Activated CD4-positive, alpha-beta T cell treated with anti-CD3 and anti-CD28 coated beads for 1 hour (primary cell): Measurements from ENCODE around the gene NFKBIE.

ENCODE experiments used
- DNase-seq: peaks from one replicate; pipeline ENCODE4 v3.0.0-alpha.2; 2020

The NFKBIE gene

DNA sequence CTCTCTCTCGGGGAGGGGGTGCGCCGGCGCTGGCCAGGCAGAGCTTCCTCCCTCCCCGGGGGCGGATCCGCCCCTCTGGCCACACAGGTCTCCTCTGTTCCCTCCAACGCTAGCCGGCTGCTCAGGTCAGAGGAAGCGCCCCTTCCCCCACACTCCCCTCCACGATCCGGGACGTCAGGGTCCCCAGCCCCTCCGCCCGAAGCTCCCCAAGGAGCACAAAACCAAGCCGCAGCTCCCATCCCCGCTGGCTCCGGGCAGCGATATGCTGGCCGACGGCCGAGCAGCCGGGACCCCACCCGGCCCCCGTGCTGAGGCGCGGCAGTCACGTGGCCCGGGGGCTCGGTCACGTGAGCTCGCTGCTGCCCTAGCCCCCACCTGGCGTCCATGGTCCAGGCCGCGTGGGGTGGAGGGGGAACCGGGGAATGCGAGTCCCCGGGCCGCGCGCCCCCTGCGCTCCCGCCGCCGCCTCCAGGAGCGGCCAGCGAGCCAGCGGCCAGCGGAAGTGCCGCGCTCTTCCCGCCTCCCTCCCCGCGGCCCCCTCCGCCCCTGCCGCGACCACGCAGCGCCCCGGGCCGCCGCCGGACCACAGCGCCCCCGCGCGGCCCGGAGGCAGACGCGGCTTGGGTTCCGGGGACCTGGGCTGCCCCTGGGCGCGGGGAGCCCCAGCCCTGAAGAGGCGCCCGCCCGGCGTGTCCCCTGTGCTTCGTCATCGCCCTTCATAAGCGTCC, 8.2 kb downstream of the NFKBIE start, which contains the start of gene SLC35B2:
TSS of gene SLC35B2 (minus strand) at position 504 of the 728 bp plus-strand sequence. CDS start at position 386, 118 bp downstream.
- peak; percentile 53 for DNase-seq

DNA sequence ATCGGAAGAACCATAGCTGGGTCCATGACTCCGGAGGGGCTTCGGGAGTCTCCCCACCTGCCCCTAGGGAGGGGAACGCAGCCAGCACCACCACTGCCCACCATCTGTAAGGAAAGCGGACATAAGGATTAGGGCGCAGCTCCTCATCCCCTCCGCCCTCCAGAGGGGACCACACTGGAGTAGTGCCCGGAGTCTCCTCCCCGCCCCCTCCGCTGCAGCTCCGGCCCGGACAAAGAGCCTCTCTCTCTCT, 8.7 kb downstream of the NFKBIE start:
- no peak for DNase-seq

DNA sequence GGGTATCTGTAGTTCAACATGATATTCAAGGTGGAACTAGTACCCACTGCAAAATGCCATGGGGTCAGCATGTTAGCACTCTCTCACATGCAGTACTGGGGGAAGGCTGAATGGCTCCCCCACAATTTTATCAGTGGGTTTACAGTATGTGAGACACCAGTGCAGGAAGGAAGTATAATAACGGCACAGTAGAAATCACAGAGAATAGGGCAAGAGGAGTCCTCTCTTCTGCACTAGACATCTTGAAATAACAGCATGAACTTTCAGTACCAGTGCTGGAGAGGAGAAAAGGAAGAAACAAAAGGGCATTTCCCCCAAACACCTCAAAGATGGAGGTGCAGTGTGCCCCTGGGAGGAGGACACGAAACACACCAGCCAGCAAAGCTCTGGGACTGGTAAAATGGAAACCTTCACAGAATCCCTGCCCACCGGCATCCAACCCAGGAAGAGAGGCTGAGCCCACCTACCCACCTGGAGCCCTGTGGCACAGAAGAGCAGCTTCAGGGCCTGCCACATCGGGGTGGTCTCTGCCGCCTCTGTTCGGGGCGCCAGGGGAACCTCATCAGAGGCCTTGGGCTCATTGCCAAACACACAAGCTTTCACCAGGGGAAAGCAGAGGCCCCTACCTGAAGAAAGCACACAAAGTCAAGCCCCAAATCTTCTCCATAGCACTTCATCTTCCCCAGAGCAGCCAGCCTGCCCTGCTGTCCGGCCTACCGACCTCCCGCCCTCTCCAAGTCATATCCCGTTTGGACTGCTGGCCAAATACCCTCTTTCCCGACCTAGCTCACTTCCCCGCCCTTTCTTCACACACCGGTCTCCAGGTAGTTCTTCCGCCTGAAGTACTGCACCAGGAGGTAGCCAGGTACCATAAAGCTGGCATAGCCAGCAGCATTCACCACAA, 9.2 kb downstream of the NFKBIE start:
- DNase-seq, result no peak

DNA sequence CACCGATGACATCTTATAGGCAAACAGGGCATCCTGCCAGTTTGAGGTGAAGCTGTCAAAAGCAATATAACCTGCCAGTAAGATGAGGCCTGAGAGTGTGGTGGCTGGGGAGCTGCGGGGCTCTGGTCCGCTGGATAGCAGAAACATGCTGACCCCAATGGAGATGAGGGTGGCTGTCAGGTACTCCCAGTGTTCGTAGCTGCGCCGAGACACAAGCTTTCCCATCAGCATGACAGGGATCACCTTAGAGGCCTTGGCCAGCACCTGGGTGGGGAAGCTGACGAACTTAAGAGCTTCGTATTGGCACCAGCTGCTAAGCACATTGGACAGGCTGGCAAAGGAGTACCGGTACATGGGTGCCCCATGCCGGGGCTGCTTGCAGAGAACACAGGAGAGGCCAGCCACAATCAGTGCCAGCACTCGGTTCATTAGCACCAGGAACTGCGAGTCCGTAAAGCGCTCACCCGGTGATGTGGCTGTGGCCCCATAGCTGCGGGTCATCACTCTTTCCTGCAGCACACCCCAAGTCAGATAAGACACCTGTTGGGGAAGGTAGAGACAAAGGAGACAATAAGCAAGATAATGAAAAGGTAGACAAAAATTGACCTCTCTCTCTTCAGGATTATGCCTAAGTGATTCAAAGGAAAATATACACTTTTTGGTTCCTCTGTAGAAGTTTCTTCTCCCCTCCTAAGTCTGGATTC, 10.1 kb downstream of the NFKBIE start:
- no peak for DNase-seq

DNA sequence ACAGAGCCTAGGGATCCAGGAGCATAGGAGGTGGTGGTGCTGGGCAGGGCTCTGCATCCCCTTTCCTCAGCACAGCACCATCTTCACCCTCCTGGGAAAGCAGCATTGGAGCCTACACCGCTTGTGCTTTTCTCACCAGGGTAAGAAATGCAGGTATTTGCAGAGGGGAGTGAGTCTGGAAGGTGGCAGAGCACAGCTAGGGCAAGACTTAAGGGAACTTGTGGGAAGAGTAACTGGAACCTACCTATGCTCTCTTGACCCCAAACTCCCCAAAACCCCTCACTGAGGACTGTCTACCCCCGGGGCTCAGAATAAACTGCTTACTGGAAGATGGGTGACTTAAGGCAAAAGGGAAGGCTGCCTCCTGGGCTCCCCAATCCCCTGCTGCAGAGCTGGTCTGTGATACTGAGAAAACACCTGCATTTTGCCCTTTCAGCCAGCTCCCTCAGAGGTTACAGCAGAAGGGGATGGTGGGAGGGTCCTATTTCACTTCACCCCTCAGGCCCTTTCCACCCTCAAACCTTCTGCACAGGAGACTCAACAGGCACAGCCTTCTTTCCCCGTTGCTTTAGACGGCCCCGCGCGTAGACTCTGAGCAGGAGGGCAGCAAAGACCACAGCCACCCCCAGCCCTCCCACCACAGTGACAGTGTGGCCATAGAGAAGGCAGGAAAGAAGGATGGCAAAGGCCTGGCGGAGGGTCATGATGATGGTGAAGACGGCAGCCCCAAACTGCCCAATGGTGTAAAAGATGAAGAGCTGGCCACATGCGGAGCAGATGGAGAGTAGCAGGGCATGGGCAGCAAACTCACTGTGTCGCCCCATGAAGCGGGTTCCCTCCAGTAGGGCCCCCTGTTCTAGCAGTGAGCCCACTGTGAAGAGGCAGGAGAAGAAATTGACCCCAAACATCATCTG, 10.9 kb downstream of the NFKBIE start:
- no peak for DNase-seq

DNA sequence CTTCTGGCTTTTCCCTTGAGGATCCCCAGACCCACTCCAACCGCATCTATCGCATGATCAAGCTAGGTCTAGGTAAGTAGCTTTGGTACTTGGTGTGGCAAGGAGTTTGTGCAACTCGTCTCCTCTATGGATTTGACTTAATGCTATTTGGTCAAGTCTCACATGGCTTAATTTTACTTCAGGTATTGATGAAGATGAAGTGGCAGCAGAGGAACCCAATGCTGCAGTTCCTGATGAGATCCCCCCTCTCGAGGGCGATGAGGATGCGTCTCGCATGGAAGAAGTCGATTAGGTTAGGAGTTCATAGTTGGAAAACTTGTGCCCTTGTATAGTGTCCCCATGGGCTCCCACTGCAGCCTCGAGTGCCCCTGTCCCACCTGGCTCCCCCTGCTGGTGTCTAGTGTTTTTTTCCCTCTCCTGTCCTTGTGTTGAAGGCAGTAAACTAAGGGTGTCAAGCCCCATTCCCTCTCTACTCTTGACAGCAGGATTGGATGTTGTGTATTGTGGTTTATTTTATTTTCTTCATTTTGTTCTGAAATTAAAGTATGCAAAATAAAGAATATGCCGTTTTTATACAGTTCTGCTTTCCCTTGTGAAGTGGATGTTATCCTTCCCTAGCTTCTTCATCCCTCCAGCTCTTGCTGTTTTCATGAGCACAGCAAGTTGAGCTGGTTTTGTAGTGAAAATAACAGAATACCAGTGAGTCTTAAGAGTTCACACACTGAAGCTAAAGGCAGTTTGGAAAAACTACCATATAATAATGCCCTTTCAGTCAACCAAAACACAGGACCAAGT, 11.8 kb downstream of the NFKBIE start:
- no peak for DNase-seq

DNA sequence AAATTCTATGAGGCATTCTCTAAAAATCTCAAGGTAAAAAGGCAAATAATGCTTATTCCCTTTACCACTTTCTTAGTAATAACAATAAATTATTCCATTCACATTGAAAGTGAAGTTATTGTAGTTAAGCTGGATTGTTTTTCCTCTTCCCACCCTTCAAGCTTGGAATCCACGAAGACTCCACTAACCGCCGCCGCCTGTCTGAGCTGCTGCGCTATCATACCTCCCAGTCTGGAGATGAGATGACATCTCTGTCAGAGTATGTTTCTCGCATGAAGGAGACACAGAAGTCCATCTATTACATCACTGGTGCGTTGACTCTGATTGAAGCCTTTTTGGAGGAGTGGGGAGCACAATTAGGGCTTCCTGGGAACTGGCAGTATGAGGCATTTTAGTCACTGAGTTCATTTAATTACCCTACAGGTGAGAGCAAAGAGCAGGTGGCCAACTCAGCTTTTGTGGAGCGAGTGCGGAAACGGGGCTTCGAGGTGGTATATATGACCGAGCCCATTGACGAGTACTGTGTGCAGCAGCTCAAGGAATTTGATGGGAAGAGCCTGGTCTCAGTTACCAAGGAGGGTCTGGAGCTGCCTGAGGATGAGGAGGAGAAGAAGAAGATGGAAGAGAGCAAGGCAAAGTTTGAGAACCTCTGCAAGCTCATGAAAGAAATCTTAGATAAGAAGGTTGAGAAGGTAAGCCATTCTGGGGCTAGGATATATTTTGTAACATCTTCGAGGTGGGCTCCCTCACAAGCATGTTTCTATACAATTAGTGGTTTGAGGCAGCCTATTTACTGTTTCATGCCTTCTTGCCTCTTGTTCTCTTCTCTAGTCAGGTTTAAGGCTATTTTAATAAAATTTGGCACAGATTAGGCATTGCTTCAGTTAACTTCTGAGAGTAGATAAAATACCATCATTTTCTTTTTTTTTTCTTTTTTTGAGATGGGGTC, 13.5 kb downstream of the NFKBIE start:
- no peak for DNase-seq

DNA sequence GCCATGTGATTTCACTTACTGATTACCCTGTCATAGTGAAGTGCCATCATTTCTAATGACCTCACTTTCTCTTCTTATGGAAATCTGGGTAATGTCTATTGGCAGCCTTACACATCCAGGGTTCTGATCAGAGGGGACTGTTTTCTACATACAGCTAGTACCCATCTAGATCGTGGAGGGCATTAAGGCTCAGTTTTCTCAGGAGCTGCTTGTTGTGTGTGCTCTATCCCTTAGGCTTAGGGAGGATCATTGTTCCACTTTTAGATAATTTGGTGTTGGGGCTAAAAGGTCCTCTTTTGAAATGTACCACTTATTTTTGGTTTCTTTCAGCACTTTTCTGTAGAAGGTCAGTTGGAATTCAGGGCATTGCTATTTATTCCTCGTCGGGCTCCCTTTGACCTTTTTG, 14.6 kb downstream of the NFKBIE start:
- DNase-seq, result no peak

DNA sequence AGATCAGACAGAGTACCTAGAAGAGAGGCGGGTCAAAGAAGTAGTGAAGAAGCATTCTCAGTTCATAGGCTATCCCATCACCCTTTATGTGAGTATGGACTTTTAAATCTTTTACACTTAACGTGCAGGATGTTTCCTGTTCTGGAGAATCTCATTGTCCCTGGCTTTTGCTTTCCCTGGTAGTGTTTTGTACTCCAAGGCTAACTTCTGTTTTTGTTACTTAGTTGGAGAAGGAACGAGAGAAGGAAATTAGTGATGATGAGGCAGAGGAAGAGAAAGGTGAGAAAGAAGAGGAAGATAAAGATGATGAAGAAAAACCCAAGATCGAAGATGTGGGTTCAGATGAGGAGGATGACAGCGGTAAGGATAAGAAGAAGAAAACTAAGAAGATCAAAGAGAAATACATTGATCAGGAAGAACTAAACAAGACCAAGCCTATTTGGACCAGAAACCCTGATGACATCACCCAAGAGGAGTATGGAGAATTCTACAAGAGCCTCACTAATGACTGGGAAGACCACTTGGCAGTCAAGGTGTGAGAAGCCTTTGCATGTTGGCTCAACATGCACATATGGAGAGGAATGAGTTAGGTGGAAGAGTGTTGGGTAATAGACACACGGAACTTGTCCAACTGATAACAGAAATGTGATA, 15.2 kb downstream of the NFKBIE start:
- DNase-seq, result no peak

DNA sequence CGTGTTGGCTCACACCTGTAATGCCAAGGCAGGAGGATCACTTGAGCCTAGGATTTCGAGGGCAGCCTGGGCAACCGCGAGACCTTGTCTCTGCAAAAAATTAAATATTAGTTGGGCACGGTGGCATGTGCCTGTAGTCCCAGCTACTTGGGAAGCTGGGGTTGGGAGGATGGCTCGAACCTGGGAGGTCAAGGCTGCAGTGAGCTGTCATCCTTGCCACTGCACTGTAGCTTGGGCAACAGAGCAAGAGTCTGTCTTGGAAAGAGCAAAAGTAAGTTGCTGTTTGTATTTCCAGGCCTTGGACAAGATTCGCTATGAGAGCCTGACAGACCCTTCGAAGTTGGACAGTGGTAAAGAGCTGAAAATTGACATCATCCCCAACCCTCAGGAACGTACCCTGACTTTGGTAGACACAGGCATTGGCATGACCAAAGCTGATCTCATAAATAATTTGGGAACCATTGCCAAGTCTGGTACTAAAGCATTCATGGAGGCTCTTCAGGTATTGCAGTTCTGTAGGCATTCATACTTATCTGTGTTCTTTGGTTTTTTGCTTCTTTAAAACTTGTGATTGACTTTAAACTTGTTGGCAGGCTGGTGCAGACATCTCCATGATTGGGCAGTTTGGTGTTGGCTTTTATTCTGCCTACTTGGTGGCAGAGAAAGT, 16.1 kb downstream of the NFKBIE start:
- no peak for DNase-seq

DNA sequence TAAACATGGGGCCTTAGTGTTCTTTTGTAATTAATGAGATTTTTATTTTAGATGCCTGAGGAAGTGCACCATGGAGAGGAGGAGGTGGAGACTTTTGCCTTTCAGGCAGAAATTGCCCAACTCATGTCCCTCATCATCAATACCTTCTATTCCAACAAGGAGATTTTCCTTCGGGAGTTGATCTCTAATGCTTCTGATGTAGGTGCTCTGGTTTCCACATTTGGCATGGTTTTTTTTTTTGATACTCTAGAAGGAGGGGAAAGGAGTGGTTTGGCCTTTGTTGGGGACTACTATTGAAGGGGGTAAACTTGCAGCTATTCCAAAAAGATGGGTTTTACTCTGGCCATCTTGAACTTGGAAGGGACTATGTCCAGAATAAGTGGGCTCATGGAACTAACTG, 16.8 kb downstream of the NFKBIE start:
- DNase-seq, result no peak

DNA sequence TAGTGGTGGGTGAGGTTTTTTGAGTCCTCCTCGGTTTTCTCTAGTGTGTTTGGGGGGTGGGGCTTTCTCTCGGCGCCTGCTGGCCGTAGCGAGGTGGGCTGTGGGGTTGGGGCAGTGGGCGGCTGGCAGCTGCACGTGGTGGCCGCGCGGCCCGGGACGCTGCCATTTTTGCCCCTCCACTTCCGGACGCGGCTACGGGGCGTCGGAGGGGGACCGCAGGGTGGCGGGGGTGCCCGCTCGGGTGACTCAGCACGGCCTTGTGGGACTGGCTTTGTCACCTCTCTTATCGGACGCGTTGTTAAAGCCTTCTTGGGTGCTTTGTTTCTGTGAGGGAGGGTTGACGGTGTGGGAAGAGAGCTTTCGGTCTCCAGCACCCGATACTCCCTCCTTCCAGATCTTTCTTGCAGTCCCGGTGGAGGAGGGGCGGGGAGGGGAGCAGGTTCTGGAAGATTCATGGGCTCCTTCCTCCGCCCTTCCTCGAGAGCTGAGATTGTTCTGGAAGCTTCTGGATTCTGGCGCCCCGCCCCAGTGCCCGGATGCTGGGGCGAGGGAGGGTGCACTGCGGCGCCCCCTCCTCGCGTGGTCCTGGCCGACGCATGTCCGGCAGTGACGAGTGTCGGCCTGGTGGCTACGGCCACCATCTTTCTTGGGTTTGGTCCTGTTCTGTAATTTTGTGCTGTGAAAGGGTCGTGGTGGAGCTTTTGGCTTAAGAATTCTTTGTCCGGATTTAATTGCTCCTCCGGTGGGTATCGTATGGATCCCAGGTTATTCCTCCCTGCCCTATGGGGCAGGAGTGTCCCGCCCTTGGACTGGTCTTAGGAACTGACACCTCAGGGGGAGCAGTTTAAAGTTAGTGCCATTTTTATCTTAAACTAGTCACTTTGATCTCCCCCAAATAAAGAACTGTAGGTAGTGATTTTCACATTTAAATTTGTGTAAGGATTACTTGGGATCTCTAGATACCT, 17.7 kb downstream of the NFKBIE start:
- DNase-seq, result peak; percentile 86

DNA sequence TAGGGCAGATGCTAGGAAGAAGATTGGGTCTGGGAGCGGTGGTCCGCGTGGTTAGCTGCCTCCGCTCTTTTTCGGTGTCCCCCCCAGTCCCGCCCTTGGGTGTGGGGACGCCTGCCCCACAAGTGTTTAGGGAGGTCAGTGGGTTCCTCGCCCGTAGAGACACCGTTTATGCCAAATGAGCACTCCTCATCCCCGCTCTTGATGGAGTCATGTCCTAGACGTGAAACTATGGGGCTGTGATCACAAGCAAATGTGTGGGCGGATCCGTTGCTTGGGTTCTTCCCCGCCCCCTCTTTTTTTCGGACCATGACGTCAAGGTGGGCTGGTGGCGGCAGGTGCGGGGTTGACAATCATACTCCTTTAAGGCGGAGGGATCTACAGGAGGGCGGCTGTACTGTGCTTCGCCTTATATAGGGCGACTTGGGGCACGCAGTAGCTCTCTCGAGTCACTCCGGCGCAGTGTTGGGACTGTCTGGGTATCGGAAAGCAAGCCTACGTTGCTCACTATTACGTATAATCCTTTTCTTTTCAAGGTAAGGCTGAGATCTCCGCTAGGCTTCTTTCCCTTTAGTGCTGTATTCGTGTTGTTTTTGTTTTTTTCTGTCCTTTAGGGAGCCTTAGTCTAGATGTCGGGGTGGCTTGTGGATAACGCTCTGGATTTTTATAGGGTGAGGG, 18.6 kb downstream of the NFKBIE start, which contains the start of gene HSP90AB1:
TSS of gene HSP90AB1 (plus strand) at position 439 of the 675 bp plus-strand sequence. CDS start 1,529 bp downstream, outside the sequence.
- peak; percentile 95 for DNase-seq

DNA sequence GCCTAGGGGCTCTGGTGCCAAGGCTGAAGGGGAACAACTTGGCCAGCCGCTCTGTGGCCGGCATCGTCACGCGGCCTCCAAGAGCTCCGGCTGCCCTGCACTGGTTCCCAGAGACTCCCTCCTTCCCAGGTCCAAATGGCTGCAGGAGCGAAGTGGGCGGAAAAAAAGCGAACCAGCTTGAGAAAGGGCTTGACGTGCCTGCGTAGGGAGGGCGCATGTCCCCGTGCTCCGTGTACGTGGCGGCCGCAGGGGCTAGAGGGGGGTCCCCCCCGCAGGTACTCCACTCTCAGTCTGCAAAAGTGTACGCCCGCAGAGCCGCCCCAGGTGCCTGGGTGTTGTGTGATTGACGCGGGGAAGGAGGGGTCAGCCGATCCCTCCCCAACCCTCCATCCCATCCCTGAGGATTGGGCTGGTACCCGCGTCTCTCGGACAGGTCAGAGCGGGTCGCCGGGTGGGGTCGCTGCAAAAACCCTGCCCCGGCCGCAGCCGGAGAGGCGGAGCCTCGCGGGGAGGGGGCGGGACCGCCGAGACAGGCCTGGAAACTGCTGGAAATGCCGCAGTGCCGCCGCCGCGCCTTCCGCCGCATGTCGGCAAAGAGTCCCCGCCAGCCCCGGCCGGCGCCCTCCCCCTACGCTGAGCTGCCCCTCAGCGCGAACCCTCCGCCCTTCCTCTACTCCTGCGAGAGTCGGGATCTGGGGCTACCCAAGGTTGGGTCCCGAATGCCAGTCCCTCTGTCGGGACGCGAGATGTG, 19.3 kb downstream of the NFKBIE start:
- peak; percentile 75 for DNase-seq

DNA sequence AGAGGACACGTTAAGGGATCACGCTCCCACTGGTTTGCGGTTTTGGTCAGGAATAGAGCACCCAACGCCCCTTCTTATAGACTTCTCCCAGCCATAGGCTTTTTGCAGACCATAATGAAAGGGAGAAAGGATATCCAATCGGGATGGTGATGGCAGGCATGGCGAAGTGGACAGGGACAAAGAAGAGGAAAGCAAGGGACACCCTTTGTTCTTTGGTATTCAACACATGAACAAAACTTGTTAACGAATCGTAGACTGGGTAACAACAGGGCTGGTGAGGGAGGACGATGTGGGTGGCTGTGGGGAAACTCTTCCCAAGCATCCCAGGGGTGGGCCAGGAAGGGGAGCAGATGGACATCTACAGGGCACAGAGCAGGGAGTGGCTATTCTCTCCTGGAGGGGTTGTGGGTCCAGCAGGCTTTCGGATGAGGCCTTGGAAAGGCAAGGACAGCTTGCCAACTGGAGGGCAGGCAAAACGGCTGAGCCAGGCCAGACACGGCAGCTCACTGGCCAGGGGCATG, 19.9 kb downstream of the NFKBIE start:
- no peak for DNase-seq

DNA sequence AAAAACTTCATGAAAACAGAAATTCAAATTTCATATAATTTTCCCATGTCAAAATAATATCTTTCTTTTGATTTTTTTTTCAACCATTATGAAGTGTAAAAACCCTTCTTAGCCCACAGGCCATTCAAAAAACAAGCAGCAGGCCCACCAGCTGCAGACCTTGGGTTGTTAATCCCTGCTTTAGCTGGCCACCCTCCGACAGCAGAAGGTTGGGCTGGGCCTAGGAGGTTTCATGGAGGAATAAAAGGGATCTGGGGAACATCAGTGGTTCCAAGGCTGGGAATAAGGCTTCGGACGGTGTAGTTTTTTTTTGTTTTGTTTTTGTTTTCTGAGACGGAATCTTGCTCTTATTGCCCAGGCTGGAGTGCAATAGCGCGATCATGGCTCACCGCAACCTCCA, 22.0 kb downstream of the NFKBIE start:
- DNase-seq, result no peak
